Measurements from ENCODE around the gene ZNF526. TPM values are rescaled to one million over a fixed set of nuclear protein-coding genes. Genes with fewer than 3 reads are reported as not detected.

Gene ZNF526
- total and polyA plus RNA-seq, 9 of the 15 experiments (the other 6 are each of a cell fraction or from before 2014, with no cell fraction given), result 1.3 to 17.9 (median 6.2) TPM

DNA sequence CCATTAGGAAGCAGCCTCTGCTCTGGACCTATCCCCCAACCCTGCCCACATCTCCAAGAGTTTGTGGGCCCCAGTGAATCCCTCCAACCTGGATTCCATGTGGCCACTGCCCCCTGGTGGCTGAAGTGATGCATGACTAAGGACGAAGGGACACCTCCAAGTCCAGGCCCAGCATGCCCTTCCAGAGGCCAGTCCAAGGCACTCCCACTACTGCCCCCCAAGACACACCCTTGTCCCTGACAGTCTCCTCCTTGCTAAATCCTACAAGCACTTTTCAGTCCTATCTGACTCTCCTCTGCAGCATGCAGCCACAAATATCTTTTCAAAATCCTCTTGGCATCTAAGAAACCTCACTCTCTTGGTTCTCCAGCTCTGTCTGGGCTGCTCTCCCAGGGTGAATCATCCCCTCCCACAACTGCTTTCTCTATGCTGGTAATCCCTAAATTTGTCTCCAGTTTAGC lies 35.7 kb upstream of the ZNF526 start (continued):
- TF ChIP-seq, protein P1, sequence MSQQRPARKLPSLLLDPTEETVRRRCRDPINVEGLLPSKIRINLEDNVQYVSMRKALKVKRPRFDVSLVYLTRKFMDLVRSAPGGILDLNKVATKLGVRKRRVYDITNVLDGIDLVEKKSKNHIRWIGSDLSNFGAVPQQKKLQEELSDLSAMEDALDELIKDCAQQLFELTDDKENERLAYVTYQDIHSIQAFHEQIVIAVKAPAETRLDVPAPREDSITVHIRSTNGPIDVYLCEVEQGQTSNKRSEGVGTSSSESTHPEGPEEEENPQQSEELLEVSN (IDR thresholded peaks at IDR 0.05; ENCODE audit: borderline replicate concordance in 1 of 2, extremely low read depth in 1 of 2, insufficient read depth in 1 of 2, insufficient read length in 1 of 2, low read depth in 1 of 2, low read length in 1 of 2, poor library complexity in 1 of 2, severe bottlenecking in 1 of 2), result peak in 1 of 2 experiments; percentile 17
- no peak for TF ChIP-seq POLR3A (IDR thresholded peaks at IDR 0.05; ENCODE audit: borderline replicate concordance, extremely low read depth, insufficient read depth, insufficient read length)

DNA sequence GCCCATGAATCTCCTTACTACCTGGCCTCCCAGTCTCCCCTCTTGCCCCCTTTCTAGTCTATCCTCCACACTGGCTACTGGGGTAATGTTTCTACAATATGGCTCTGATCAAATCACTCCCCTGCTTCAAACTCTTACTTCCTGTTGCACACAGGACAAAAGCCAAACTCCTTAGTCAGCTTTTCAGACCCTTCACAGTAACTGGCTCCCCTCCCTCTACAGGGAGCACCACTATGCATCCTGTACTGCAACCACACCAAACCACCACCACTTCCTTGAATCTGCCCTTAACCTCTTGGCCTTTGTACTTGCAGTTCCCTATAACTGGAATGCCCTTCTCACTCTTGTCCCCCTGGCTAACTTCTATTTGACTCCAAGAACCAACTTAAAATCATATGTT lies 34.8 kb upstream of the ZNF526 start:
- TF ChIP-seq MAFK (IDR thresholded peaks at IDR 0.05; ENCODE audit: low read length), result 0 out of 2 replicates have a peak, but pooled peaks have one; percentile 43
- TF ChIP-seq MAFG (tag; conservative IDR thresholded peaks at IDR 0.05), result peak; percentile 61
- TF ChIP-seq TAF1 (IDR thresholded peaks at IDR 0.05; ENCODE audit: control insufficient read depth, extremely low read depth, insufficient read depth, low read length, severe bottlenecking), result no peak
- peak; percentile 87 for TF ChIP-seq ZNF316 (IDR thresholded peaks at IDR 0.05)
- peak; percentile 46; the same call in 1 of the 2 replicates for TF ChIP-seq MAFF (IDR thresholded peaks at IDR 0.05; ENCODE audit: low read length)
- peak; percentile 82 for TF ChIP-seq C11orf30 (IDR thresholded peaks at IDR 0.05; ENCODE audit: low read depth)
- Histone ChIP-seq H3K4me3 (no peak overlapping the region), H3K9ac (ENCODE audit: insufficient read depth in 1 of 2, low read depth in 2 of 2, low read length in 2 of 2) (no peak overlapping the region), H2AFZ (ENCODE audit: low read depth, low read length) (no peak overlapping the region), H3K9me3 (replicated peaks; ENCODE audit: control insufficient read depth, insufficient read depth, low read depth, low read length) (no peaks in the 10 kb centered on the region), H3K27me3 (ENCODE audit: control insufficient read depth in 2 of 2, insufficient read depth in 2 of 2, low read length in 2 of 2) (peaks cover 11 to 14% of the 10 kb centered on the region in 2 experiments), H3K27ac (ENCODE audit: extremely low read depth, low read depth, low read length) (no peak overlapping the region), H4K20me1 (replicated peaks; ENCODE audit: control insufficient read depth, insufficient read depth, low read length) (0 out of 2 replicates have a peak, but pooled peaks cover 6% of the 10 kb centered on the region), H3K36me3 (ENCODE audit: control insufficient read depth, insufficient read depth, low read length) (no peaks in the 10 kb centered on the region), H3K4me1 (replicated peaks in 1 of 2; ENCODE audit: control insufficient read depth in 2 of 2, insufficient read depth in 2 of 2, low read length in 2 of 2) (peaks cover 0 to 6% of the 10 kb centered on the region in 2 experiments; a peak in 2 of 5 replicates), H3K9me1 (ENCODE audit: control insufficient read depth, insufficient read depth, low read length) (no peaks in the 10 kb centered on the region), H3K79me2 (ENCODE audit: control insufficient read depth, insufficient read depth, low read length) (no peaks in the 10 kb centered on the region), H3K4me2 (ENCODE audit: insufficient read depth, low read length) (no peak overlapping the region)
- CTCF ChIA-PET (ENCODE audit: low intra/inter-chr PET ratio), result interaction anchor here (0.6 to 1.3 kb wide), 4 partner anchors 52 to 140 kb away, joined by 3 to 6 read pairs (median 4); partner anchors contain the start of gene MEGF8
- POLR2A ChIA-PET, result interaction anchor here (0.7 kb wide), 1 partner anchor 100 kb away, joined by 3 read pairs; no protein-coding TSS in a partner anchor
- intact Hi-C loops (cut with micrococcal nuclease), result loop anchor here (2.0 kb wide), 1 partner anchor 52 kb away; the partner anchor contains the start of gene POU2F2
- ATAC-seq, result no peak
- no peak for DNase-seq (ENCODE audit: extremely low read depth in 1 of 4, low spot score in 3 of 4)
- in situ Hi-C loops (cut with MboI), result no loop called here
- no peak for FAIRE-seq
- BruUV-seq (replicated peaks), result no TSS peak

Measured in K562 (cell line).